Measurements from ENCODE around the gene SORL1.

The SORL1 gene

GRCh38 chr11:121420398-121420797 is 31.7 kb upstream of the SORL1 start:
- FAIRE-seq: no peak
- TF ChIP-seq POLR2A (IDR thresholded peaks at IDR 0.05; ENCODE audit: low read depth, low read length): no peak
- DNase-seq (ENCODE audit: insufficient read length, low spot score): no peak

- DNase-seq (ENCODE audit: insufficient read length, low spot score): no peak
- TF ChIP-seq POLR2A (IDR thresholded peaks at IDR 0.05; ENCODE audit: low read depth, low read length): no peak
- no peak for FAIRE-seq
Measured at GRCh38 chr11:121421149-121421901, 30.8 kb upstream of the SORL1 start.

DNA sequence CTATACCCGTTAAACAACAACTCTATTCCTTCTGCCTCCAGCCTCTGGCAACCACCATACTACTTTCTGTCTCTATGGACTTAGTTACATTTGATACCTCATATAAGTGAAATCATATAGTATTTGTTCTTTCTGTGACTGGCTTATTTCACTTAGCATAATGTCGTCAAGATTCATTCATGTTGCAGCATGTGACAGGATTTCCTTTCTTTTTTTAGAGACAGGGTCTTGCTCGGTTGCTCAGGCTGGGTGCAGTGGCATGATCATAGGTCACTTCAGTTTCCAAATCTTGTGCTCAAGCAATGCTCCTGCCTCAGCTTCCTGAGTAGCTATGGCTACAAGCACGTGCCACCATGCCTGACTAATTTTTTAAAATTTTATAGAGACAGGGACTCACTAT is 29.4 kb upstream of the SORL1 start:
- DNase-seq (ENCODE audit: insufficient read length, low spot score) (no peak), FAIRE-seq (no peak)
- no peak for TF ChIP-seq POLR2A (IDR thresholded peaks at IDR 0.05; ENCODE audit: low read depth, low read length)

DNA sequence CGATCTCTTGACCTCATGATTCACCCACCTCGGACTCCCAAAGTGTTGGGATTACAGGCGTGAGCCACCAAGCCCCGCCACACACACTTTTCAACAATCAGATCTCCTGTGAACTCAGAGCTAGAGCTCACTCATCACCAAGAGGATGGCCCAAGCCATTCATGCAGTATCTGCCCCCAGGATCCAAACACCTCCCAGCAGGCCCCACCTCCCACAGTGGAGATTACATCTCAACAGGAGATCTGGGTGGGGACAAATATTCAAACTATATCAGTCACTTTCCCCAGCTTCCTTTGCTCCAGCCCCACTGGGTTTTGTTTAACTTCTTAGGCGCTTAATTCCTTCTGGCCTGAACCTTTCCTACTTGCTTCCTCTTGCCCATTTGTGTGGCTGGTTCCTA is 26.3 kb upstream of the SORL1 start:
- no peak for TF ChIP-seq POLR2A (IDR thresholded peaks at IDR 0.05; ENCODE audit: low read depth, low read length)
- DNase-seq (ENCODE audit: insufficient read length, low spot score) (no peak), FAIRE-seq (no peak)

- DNase-seq (ENCODE audit: insufficient read length, low spot score) (no peak), FAIRE-seq (no peak)
- no peak for TF ChIP-seq POLR2A (IDR thresholded peaks at IDR 0.05; ENCODE audit: low read depth, low read length)
Measured at GRCh38 chr11:121426476-121427399, 25.4 kb upstream of the SORL1 start.

DNA sequence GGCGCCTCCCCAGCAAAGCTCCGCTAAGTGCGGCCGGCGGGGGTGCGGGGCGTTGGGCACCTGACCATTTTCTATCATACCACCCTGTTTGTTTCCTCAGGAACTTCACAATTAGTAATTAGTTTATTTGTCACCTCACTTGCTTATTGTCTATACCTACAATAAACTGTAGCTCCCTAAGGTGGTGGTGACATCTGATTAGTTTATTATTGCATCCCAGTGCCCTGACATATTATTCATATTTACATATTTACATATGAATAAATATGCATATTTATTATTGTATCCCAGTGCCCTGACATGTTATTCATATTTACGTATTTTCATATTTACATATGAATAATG is 24.7 kb upstream of the SORL1 start:
- no peak for DNase-seq (ENCODE audit: insufficient read length, low spot score)
- TF ChIP-seq POLR2A (IDR thresholded peaks at IDR 0.05; ENCODE audit: low read depth, low read length): no peak
- FAIRE-seq: no peak

- FAIRE-seq: no peak
- DNase-seq (ENCODE audit: insufficient read length, low spot score): no peak
- TF ChIP-seq POLR2A (IDR thresholded peaks at IDR 0.05; ENCODE audit: low read depth, low read length): no peak
Measured at GRCh38 chr11:121429556-121429955, 22.6 kb upstream of the SORL1 start.

- FAIRE-seq: no peak
- TF ChIP-seq POLR2A (IDR thresholded peaks at IDR 0.05; ENCODE audit: low read depth, low read length): no peak
- DNase-seq (ENCODE audit: insufficient read length, low spot score): no peak
Measured at GRCh38 chr11:121431820-121432526, 20.1 kb upstream of the SORL1 start.

DNA sequence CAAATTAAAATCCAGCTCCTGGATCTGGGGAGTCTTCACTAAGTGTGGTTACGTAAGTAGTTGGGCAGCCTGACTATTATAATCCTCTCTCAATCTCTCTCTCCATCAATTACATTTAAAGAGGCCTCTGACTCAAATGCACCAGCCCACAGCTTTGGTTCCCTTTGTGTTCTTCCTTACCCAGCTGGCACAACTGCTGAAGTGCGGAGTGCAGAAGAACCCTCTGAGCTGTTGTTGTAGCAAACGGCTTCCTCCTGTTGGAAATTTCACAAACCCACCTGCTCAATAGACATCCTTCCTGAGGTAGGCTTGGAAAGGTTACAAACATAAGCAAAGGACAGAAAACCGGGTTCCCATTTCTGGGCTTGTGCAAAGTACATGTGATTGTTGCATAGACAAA is 17.0 kb upstream of the SORL1 start:
- FAIRE-seq: no peak
- no peak for DNase-seq (ENCODE audit: insufficient read length, low spot score)
- TF ChIP-seq POLR2A (IDR thresholded peaks at IDR 0.05; ENCODE audit: low read depth, low read length): no peak

DNA sequence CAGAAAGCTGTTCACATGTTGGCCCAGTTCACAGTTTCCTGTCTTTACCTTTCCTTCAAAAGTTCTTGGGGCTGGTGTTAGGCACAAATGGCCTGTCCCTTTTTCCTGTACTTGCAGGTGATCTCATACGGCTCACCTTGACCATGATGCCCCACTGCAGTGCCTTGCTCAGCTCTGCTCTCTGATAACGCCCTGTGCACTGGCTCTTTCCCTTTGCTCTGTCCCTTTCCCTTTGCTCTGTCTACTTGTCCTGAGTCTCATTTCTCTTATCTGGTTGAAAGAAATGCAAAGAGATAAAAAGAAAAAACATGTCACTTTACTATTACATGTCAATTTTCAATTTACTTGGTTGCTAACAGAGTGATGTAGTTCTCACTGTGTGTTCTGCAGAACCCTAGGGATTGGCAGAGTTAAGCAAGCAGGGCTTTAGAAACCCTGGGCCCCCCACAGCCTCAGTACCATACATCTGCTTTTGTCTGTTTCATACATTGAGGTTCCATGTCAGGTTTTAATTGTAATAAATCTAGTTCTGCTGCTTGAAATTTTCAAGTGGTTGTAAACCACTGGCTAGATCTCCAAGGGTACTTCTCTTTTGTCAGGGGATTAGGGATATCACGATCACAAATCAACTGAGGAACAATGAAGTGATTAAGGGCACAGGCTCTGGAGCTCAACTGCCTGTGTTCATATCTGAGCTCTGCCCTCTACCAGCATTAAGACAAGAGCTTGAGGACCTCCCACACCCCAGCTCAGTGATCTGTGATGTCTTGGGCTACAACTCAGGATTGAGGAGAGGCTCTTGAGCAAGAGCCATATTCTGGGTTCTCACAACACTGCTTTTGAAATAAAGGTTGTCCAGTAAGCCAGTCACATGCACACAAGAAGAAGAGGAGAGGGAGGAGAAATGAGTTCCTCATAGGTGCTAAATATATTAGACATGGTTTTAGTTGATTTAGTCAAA is 16.3 kb upstream of the SORL1 start:
- no peak for TF ChIP-seq POLR2A (IDR thresholded peaks at IDR 0.05; ENCODE audit: low read depth, low read length)
- DNase-seq (ENCODE audit: insufficient read length, low spot score): no peak
- FAIRE-seq: no peak

GRCh38 chr11:121437018-121437685 is 15.0 kb upstream of the SORL1 start:
- DNase-seq (ENCODE audit: insufficient read length, low spot score) (no peak), FAIRE-seq (no peak)
- no peak for TF ChIP-seq POLR2A (IDR thresholded peaks at IDR 0.05; ENCODE audit: low read depth, low read length)

- DNase-seq (ENCODE audit: insufficient read length, low spot score) (no peak), FAIRE-seq (no peak)
- no peak for TF ChIP-seq POLR2A (IDR thresholded peaks at IDR 0.05; ENCODE audit: low read depth, low read length)
Measured at GRCh38 chr11:121437686-121438078, 14.4 kb upstream of the SORL1 start.

DNA sequence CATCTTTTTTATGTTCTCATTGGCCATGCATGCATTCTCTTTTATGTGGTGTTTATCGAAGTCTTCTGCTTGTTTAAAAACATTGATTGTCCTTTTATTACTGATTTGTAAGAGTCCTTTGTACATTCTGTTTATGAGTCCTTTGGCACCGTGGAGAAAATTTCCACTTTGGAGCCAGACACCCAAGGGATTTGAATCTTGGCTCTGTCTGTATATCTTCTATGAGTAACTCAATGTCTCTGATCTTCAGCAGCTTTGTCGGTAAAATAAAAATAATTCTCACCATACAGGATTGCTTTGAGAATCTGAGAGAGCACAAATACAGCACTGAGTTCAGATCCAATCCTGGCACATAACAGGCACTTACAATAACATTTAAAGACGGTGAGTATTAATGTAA is 12.8 kb upstream of the SORL1 start:
- no peak for FAIRE-seq
- no peak for DNase-seq (ENCODE audit: insufficient read length, low spot score)
- TF ChIP-seq POLR2A (IDR thresholded peaks at IDR 0.05; ENCODE audit: low read depth, low read length): no peak
